HL-60 (cell line): ENCODE results near the gene MFSD1.

Experiments used
- CTCF ChIP-seq: IDR thresholded peaks from one replicate; pipeline ENCODE4 v1.5.1; 2011; ENCODE audit warnings: low read length, control low read depth, inconsistent platforms; ENCODE audit not compliant: insufficient read depth
- GABPA ChIP-seq: IDR thresholded peaks from 2 replicates; pipeline ENCODE4 v1.6.1; 2012; ENCODE audit warnings: low read depth
- POLR2AphosphoS5 ChIP-seq: IDR thresholded peaks from 2 replicates; pipeline ENCODE4 v1.6.1; 2012; ENCODE audit warnings: low read depth
- REST ChIP-seq: IDR thresholded peaks from 2 replicates; pipeline ENCODE4 v1.6.1; 2012; ENCODE audit warnings: low read depth; ENCODE audit not compliant: insufficient replicate concordance
- SPI1 ChIP-seq: IDR thresholded peaks from 2 replicates; pipeline ENCODE4 v1.6.1; 2012; ENCODE audit warnings: low read depth, mild to moderate bottlenecking, borderline replicate concordance

- no peak for TF ChIP-seq GABPA
- no peak for TF ChIP-seq POLR2AphosphoS5
- no peak for TF ChIP-seq REST
- TF ChIP-seq CTCF, result no peak
- TF ChIP-seq SPI1, result no peak
Observed at GRCh38 chr3:158761350-158761749, 40.5 kb upstream of the MFSD1 start.
